CD4-positive, alpha-beta T cell treated with Interleukin-1 beta for 1 hour (primary cell): ENCODE measurements around the gene ABCC10.

ENCODE experiments used
- DNase-seq, 2 donors: peaks; one replicate each; pipeline ENCODE4 v3.0.0-alpha.2; 2020 to 2022

ABCC10 gene

DNA sequence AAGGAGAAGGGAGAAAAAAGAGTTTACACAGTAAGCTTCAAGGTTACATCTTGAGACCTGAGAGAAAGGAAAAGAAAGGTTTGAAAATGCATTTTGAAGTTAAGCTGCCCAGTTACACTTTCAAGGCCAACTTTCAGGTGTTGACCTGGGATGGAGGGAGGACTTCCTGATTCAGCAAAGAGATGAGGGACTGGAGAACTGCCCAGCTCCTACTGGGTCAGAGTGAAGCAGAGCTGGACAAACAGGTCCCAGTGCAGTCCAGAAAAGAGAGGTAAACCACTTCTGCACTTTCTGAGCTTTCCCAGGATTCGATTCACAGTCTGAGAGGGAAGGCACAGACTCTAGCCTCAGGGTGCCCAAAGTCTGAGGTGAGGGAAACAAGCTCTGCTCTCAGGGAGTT lies 44.1 kb downstream of the ABCC10 start:
- DNase-seq: no peak

DNA sequence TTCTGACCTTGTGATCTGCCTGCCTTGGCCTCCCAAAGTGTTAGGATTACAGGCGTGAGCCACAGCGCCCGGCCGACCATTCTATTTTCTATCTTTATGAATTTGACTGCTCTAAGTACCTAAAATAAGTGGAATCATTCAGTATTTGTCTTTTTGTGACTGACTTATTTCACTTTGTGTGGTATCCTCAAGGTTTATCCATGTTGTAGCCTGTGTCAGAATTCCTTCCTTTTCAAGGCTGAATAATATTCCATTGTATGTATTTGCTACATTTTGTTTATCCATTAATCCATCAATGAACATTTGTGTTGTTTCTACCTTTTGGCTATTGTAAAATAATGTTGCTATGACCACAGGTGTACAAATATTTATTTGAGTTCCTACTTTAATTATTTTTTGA lies 45.2 kb downstream of the ABCC10 start:
- no peak for DNase-seq

DNA sequence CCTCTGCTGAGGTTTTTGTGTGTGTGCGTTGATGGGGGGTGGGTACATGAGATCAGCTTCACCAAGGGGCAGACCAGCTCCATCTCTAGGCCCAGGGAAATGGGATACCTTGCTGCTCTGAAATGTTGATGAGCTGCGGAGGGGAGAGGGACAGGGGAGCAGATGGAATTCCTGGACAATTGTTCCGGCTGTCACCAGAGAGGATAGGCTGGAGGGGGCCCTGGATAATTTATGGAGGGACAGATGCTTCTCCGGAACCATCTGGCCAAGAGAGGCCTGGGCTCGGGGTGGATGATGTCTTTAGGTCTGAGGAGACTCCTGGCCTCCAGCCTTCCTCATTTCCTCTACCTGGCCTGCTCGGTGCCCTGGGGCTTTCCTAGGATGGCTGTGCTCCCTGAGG lies 48.2 kb downstream of the ABCC10 start:
- DNase-seq: no peak

DNA sequence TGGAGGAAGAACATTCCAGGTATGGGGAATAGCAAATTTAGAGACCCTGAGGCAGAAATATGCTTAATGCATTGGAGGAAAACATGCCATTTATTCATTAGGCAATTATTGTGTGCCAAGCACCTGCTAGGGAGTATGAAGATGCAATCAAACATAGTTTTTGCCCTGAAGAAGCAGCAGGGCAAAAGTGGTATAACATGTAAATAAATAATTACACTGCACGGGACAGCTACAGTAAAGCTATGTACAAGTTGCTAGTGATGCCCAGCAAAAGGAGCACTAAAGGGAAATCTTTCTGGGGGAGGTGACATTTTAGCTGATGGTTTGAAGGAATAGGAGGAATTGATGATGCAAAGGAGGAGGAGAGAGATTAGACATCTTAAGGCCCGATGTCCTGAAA lies 49.4 kb downstream of the ABCC10 start:
- peak in 1 of 2 donors; percentile 13 for DNase-seq

DNA sequence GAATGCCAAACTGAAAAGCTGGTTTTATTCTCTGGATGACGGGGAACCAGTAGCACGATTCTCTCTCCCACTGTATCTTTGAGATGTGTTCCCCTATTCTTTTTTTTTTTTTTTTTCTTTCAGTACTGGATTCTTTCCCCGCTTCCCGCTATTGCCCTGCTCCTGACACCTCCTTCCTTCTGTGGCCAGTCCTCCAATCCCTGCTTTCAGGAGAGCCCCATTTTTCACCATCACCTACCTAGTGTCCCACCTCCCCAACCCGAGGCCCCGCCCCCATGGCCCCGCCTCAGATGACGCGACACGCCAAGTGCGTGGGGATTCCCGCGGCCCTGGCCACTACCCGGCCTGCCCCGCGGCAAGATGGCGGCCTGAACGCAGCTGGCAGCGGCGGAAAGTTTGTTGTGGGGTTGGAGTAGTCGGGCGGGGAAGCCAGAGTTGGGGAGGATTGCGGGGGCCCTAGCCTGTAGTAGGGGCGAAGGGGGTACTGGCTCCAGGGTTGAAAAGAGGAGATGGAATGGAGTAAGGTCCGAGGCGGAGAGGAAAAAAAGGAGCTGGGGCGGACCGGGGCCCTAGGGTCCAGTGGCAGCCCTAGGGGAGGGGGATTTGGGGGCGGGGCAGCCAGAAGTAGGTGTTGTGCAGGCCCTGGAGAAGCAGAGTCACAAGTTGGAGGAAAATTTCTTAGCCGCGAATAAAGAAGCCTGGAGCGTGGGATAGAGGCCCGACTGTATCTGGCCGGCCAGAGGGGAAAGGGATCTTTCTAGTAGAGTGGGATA lies 50.1 kb downstream of the ABCC10 start, which contains the start of gene TJAP1:
TSS of gene TJAP1 (plus strand) at position 336 of the 773 bp plus-strand sequence. CDS start 21,432 bp downstream, outside the sequence.
- peak; percentile 94 to 96 for DNase-seq

DNA sequence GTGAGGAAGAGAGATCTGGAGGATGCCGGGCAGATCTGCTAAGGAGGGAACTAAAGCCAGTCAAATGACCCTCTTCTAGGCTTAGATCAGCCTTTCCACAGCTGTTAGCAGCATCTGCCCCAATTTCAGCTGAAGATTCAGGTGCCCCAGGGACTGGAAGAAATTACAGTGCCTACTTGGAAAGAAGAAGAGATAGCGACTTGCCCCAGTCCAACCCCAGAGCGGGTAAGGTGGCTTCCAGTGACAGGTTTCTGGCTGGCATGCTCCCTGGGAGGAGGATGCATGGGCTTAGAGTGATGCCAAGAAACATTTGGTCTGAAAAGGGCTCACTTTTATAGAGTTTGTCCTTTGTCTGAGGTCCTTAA lies 50.6 kb downstream of the ABCC10 start:
- DNase-seq: peak in 1 of 2 donors; percentile 15

DNA sequence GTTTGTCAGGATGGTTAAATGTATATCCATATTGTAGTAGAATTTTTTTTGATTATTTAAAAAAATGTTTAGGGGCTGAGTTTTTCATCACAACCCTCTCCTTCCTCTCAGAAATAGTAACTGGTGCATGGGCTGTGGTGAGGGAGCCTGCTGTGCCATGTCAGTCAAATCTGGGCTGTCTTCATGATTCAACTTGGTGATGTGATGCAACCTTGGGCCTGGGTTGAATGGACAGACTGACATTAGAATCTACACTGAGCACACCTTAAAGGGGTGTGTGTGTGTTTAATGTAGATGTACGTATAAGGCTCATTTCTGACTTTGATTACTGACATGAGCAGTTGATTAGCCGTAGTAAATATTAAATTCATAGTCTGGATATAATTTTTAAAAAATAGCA lies 53.7 kb downstream of the ABCC10 start:
- DNase-seq: no peak

DNA sequence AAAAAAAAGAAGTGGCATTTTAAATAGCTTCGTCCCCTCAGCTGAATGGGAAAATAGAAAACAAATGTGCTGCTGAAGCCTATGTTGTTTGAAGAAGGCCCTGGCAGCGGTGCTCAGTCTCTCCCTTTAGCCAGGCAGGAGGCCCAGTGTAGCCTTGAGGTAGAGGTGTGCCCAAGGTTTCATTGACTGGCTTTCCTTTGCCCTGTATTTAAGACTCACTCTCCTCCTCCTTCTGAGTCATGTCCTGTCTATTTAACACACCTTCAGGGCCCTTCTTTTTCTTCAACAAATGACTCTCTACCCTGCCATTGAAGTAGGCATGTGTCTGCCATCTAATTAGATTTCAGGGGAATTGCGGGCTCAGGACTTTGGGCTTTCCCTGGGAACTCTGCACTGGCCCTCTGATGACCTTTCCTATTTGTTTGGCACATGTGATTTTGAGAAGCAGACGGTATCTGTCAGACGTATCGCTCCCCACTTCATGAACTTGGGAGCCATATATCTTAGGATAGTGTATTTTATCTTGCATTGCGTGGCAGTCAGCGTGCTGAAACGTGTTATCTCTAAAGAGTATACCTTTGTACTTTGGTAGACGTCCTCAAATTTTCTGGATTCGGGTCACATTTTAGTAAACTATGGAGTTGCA lies 54.4 kb downstream of the ABCC10 start:
- no peak for DNase-seq

DNA sequence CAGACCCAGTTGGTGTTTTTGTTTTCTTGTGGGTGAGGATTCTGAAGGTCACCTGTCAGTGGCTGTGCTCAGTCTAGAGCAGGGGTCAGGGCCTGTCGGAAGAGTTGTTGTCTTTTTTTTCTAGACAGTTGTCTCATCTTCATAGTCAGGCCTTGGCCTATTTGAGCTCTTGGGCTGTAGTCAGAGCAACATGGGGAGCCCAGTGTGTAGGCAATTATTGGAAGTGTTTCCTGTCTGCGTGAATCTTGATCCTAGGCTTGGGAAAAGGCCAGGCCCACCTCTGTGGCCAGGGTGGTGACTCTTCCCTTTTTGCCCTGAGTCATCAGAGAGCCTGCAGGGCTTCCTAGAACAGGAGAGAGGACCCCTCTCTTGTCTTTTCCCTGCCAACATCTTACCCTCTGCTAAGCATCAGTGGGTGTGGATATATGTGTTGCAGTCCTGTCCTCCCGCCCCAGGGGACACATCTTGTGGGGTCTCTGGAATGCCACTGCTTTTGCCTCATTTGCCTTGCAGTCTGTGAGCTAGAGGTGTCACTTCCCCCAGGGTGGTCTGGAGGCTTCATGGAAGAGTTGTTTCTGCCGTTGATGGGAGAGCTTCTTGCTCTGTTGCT lies 61.4 kb downstream of the ABCC10 start:
- DNase-seq: no peak

DNA sequence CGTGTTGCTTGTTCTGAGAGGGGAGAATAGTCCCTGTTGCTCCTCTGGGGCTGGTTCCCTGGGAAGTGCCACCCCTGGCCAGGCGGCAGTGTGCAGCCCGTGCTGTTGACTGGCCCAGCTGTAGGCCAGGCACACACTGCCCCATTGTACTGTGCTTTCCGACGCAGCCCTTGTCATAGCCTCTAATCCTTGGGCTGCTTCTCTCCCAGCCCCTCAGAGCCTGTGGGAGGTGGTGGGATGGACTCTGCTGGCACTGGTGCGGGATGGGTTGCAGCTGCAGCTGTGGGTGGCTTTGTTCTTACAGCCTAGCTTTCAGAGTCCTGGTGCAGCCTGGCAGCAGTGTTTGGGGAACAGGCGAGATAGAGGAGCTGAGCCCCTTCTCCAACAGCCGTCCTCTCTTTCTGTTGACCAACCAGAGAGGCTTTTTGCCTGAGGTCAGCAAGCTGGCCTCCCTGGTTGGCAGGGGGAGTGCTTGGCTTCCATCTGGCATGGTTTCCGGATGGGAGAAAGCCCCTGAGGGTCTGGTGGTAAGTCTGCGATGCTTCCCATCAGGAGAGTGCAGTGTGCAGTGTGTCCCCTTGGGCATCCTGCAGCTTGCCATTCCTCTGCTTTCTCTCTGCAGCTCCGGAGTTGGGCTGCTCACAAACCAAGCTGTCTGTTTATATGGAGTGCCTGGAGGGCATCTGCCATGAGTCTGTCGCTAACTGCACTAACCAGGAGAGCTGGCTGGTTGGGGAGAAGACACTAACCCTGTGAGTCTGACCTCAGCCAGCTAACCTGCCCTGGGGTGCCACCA lies 62.1 kb downstream of the ABCC10 start:
- DNase-seq: no peak

DNA sequence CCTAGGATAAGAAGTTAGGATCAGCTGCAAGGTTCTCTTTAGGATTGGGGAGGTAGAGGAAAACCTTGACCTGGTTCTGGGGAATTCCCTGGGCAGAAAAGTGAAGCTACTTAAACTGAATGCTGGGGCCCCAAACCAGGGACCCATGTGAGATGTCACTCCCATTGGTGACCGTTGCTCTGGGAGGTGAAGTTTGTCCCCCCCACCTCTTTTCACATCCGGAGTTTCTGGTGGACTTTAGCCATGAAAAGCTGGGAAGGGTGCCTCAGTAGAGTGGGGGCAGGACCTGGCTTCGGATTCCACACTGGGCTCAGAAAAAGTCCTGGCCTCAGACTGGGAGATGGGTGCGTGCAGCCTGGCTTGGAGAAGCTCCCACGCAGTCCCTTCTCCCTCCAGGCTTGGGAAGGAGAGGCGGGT lies 63.2 kb downstream of the ABCC10 start:
- DNase-seq: no peak

DNA sequence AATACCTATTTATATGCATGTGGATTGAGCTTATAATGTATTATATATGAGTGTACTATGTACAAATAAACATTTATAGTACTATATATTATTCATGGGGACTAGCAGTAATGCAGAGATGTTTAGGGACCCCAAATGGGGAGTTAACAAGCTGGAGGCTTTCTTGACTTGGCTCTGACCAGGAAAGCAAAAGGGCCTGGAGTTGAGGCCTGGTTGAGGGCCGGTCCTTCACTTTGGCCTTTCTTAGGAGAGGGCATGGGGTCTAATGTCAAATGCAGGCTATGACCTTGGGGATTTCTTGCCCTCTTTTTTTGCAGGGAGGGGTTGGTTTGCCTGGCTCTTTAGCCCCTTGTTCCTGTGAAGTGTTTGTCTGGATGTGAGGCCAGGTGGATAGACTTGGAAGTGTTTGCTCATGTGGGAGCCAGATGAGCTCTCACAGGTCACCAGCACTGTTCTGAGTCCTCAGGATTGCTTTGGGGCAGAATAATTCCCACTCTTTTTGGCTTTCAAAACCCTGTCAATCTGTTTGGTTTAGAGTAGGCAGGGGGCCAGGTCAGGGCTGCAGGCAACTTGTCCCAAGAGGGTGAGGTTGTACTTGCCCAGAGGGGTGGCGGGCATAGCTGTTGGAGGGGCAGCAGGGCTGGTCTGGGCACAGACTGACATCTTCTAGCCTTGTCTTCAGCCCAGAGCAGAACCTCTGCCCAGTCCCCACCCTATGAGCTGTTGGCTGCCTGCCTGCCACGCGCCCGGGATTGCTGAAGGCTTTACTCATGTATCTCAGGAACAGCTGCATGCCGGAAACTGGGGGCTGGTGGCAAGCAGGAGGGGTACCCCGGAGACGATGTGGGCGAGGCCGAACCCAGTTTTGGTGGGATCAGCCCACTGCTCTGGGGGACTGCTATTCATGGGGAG lies 64.7 kb downstream of the ABCC10 start:
- DNase-seq: no peak

DNA sequence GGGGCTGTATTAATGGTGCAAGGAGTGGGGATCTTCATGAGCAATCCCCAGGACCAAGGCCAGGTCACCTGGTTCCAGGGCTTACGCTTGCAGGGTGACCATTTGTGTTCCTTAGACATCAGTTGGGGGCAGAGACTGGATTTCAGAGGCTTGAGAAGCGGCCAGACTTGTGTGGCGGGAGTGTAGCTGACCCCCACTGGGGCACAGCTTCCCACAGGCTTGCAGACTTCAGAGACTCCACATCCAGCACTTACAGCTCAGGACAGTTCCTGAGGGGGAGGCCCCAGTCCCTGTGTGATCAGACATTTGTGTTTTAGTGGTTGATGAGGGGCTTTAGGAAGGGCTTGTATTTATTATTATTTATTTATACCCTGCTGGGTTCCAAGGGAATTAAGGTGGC lies 65.3 kb downstream of the ABCC10 start:
- no peak for DNase-seq

DNA sequence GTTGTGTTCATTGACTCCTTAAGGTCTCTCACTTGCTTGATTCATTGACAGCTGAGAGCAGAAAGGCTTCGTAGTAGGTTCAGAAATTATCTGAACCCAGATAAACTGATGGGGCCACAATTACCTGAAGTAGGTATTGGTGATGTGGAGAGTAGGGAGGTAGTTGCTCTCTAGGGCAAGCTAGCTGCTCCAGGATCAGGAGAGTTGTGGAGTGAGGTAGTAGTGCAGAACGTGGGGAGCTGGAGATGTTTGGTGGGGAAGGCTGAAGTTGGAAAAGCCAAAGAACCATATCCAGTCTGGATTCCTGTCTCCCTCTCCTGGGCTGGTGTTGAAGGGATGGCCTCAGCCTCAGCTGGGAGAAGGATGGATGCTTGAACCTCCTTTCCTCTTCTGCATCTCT lies 65.9 kb downstream of the ABCC10 start:
- DNase-seq: no peak

DNA sequence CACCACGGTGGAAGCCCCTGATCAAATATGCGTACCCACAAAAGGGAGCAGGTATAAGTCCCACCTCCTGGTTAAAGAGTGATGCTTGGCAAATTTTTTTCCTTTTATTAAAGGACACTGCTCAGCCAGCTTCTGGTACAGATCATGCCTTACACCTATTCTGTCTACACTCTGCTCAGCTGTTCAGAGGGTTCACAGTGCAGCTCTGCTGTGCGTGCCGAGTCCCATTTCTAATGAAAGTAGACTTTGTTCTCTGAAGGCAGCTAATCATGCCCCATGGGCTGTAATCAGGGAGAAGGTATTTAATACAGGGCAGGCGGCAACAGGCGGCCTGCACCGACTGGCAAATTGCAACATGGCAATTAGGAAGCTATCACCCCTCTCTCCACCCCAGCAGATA lies 66.5 kb downstream of the ABCC10 start:
- DNase-seq: no peak

DNA sequence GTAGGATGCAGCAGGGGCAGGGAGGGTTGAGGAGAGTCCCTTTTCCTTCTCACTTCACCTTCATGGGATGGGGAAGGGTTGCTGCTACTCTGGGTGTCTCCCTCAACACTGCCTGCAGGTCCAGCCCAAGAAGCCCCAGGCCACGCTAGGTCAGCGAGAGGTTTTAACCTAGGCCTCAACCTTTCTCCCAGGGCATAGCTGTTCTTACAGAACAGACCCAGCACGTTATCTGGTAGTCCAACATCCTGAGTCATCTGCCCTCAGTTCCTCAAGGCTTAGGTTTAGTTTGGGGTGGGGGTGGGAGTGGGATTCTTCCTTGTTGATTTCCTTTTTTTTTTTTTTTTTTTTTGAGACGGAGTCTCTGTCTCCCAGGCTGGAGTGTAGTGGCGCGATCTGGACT lies 67.0 kb downstream of the ABCC10 start:
- DNase-seq: no peak

DNA sequence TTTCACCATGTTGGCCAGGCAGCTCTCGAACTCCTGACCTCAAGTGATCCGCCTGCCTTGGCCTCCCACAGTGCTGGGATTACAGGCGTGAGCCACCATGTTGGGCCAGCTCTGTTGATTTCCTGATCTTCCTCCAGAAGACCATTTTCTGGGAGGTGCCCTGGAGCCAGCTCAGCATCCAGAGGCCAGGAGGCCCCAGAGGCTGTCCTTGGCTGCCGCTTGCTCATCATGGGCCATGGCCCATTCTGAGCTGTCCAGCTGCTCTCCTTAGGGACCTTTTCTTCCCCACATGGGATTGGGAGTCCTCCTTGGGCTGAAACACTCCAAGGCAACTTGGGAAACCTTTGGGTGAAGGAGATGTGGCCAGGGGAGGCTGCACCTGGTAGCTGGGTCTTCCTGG lies 67.4 kb downstream of the ABCC10 start:
- DNase-seq: no peak

DNA sequence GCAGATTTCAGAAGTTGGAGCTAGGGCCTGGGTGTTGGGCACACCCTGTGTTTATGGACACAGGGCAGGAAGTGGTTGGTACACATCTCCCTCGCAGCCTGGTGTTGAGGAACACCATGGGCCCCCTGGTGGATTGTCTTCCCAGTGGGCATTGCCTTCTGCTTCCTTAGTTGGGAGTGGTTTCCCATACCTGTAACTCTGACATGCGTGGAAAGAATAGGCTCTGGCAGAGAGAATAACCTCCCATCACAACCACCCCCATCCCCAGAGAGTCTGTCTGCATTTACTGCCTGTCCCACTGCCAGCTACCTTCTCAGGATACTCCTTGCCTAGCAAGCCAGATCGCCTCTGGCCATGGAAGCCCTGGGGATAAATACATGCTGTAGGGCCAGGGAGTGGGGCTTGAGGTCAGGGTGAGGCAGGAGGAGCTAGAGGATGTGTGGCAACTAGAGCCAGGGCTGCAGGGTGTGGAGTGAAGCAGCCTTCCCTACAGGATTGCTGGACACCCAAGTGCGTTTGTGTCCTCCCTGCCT lies 68.1 kb downstream of the ABCC10 start:
- peak; percentile 24 to 44 for DNase-seq

DNA sequence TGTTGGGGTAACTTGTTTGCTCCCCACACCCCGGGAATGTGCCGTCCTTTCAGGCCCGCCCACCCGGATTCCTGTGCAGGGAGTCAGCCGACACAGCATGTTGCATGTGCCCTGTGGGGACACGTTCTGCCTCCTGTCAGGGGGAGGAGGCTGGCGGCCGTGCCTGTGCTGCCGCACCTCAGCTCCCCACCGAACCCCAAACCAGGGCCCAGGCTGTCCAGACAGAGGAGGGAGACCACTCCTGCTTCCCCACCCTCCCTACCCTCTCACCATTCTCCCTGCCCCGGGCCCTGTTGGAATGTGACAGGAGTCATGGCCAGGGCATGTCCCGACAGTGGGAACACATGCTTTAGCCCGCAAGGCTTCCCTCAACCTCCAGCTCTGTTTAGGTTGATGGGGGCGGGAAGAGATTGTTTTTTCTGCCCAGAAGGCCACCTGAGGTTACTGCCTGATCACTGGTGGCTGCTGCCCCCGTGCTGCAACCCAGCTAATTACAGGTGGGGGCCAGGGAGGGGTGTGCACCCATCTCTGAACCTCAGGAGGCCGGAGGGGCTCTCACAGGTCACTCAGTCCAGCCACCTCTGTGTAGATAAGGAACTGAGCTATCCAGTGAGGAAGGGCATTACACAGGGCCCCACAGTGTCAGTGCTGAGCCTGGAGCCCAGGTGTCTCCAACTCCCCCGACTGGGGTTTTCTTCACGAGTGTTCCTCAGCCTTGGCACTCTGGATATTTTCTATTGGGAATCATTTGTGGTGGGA lies 69.2 kb downstream of the ABCC10 start:
- peak; percentile 7 to 34 for DNase-seq

DNA sequence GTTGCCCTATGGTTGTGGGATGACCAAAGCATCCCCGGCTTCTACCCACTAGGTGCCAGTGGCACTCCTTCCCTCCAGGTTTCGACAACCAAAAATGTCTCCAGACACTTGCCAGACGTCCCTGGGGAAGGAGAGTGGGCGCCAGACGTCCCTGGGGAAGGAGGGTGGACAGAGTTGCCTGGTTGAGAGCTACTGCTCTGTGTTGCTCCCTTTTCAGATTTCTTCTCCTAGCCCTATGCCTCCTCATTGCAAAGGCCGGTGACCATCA lies 69.7 kb downstream of the ABCC10 start:
- DNase-seq: no peak

DNA sequence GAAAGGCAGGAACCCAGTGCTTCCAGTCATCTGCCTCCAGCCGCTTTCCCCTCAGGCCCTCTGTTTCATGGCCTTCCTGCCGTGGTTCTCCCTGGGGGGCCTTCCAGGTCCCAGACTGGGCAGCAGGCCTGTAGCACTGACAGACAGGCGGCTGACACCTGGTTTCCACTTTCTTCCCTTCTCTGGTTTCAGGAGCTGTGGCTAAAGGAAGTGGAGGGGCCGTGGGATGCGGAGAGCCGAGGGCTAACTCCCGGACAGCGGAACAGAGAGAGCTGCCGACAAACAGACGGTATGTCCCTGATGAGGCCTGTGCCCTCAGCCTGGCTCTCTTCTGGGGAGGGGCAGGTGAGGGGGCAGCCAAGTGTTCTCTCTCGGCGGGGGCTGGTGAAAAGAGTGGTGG lies 70.3 kb downstream of the ABCC10 start:
- no peak for DNase-seq
